Activated T-cell treated with anti-CD3 and anti-CD28 coated beads, Interleukin-2, amount 50 U/mL, for 24 hours (primary cell): ENCODE measurements around the gene ARHGAP25.
A peak's percentile ranks its signal among the peaks of the same experiment; 100 is the strongest.

ENCODE experiments used
- DNase-seq: peaks from one replicate; pipeline ENCODE4 v3.0.0-alpha.2; 2020
- H3K27ac Mint-ChIP-seq: 2 replicates; pipeline ENCODE4 v1.8.0; 2020; ENCODE audit warnings: mild to moderate bottlenecking, mixed read lengths
- H3K27me3 Mint-ChIP-seq: 2 replicates; pipeline ENCODE4 v1.8.0; 2020; ENCODE audit warnings: mixed read lengths
- H3K36me3 Mint-ChIP-seq: 2 replicates; pipeline ENCODE4 v1.8.0; 2020; ENCODE audit warnings: low read depth, mixed read lengths
- H3K4me1 Mint-ChIP-seq: 2 replicates; pipeline ENCODE4 v1.8.0; 2020; ENCODE audit warnings: low read depth, mixed read lengths
- H3K4me3 Mint-ChIP-seq: 2 replicates; pipeline ENCODE4 v1.8.0; 2020; ENCODE audit warnings: mild to moderate bottlenecking, moderate library complexity, mixed read lengths
- H3K9me3 Mint-ChIP-seq: 2 replicates; pipeline ENCODE4 v1.8.0; 2020; ENCODE audit warnings: mixed read lengths

ARHGAP25 gene

GRCh38 chr2:68730828-68731227 is 3.8 kb upstream of the ARHGAP25 start:
- no peak for DNase-seq
- H3K4me3 Mint-ChIP-seq = no peak overlapping the region

DNA sequence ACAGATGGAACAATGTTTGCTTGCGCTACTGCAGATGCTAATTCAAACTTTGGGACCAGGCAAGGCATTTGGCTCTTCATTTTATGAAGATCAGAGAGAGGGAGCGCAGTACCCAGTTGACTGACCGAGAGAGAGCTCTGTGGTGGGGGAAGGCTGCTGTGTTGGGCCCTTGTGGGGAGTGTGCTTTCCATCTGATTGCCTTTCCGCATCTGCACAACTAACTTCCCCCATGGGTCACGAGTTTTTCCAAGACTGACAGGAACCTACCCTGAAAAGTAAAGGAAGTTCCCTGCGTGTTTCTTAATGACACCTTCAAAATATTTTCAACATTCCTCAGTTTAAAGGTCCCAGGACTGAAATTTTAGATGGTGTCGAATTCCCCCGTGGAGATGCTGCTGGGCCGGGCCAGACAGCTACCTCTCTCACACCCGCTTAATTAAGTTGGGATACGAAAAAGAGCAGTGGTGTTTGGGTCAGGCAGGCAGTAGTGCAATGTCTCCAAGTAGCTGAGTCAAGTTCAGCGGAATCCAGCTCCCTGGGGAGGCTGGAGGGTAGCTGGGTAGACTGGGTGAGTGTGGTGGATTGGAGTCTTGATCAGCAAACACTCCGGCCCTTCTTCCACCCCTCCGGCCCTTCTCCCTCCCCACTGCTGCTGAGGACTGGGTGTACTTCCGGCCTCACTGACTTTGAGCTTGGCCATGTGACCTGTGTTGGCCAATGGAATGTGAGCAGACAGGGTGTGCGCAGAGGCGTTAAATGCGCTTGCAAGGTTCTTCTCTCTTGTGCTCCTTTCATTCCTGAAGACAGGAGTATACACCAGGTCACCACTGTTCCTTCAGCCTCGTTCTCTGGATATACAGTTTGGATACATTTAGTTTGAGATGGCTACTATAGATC is 2.3 kb upstream of the ARHGAP25 start:
- Mint-ChIP-seq H3K9me3 (no peaks in the 10 kb centered on the region), H3K4me3 (no peak overlapping the region), H3K4me1 (peaks cover 21% of the 10 kb centered on the region), H3K36me3 (peaks cover 12% of the 10 kb centered on the region), H3K27me3 (no peaks in the 10 kb centered on the region), H3K27ac (no peak overlapping the region)
- DNase-seq = no peak

More at GRCh38 chr2:68730828-68731227, 3.8 kb upstream of the ARHGAP25 start:
- Mint-ChIP-seq H3K4me1 (peaks cover 36% of the 10 kb centered on the region), H3K27ac (no peak overlapping the region), H3K9me3 (no peaks in the 10 kb centered on the region), H3K36me3 (peaks cover 1% of the 10 kb centered on the region), H3K27me3 (no peaks in the 10 kb centered on the region)

- H3K36me3 Mint-ChIP-seq = peaks cover 23% of the 10 kb centered on the region
- H3K4me3 Mint-ChIP-seq = no peak overlapping the region
- H3K27ac Mint-ChIP-seq = no peak overlapping the region
- peaks cover 21% of the 10 kb centered on the region for H3K4me1 Mint-ChIP-seq
- H3K9me3 Mint-ChIP-seq = no peaks in the 10 kb centered on the region
- no peaks in the 10 kb centered on the region for H3K27me3 Mint-ChIP-seq
- no peak for DNase-seq
These were observed 1.2 kb upstream of the ARHGAP25 start for GRCh38 chr2:68733365-68733764.

- no peak for DNase-seq
- H3K36me3 Mint-ChIP-seq = peaks cover 28% of the 10 kb centered on the region
- H3K9me3 Mint-ChIP-seq = no peaks in the 10 kb centered on the region
- no peaks in the 10 kb centered on the region for H3K27me3 Mint-ChIP-seq
- no peak overlapping the region for H3K4me3 Mint-ChIP-seq
- peaks cover 23% of the 10 kb centered on the region for H3K4me1 Mint-ChIP-seq
- H3K27ac Mint-ChIP-seq = no peak overlapping the region
These were observed 435 bp upstream of the ARHGAP25 start for GRCh38 chr2:68734176-68734575.

GRCh38 chr2:68736086-68736485 is 1.5 kb downstream of the ARHGAP25 start:
- Mint-ChIP-seq H3K4me3 (no peak overlapping the region), H3K27ac (no peak overlapping the region), H3K9me3 (no peaks in the 10 kb centered on the region), H3K4me1 (peaks cover 36% of the 10 kb centered on the region), H3K36me3 (peaks cover 40% of the 10 kb centered on the region), H3K27me3 (no peaks in the 10 kb centered on the region)
- no peak for DNase-seq

- no peak overlapping the region for H3K4me3 Mint-ChIP-seq
These were observed 3.1 kb downstream of the ARHGAP25 start for GRCh38 chr2:68737711-68738110.

DNA sequence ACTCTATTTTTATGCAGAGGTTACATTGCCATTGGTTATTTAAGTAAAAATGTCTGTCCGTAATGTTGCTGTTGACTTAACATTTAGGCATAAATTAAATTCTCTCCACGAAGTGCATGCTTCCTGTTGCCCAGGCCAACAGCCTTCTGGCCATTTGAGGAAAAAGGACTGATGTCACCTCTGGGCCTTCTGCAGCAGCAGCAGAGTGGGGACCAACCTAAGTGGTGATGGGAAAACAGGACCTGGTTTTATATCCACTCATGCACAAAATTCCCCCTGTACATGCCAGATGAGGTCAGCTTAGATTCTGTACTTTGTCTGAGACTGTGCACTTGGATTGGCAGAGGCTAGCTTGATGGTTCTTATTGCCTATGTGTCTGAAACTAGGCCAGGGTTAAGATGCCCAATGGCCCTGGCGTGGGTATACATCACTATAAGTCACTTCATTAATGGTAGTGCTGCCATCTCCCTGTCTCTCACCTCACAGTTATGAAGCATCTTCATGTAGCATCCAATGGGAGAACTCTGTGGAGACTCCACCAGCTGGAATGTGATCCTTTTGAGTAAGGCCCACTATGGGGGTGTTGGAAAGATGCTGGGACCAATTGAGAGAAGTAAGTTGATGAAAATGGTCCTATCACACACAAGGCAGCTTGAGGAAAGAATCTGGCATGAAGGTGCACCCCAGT is 4.4 kb downstream of the ARHGAP25 start:
- Mint-ChIP-seq H3K27me3 (no peaks in the 10 kb centered on the region), H3K4me3 (no peak overlapping the region), H3K27ac (no peak overlapping the region), H3K4me1 (peaks cover 64% of the 10 kb centered on the region), H3K36me3 (peaks cover 62% of the 10 kb centered on the region), H3K9me3 (no peaks in the 10 kb centered on the region)
- DNase-seq = no peak

More at GRCh38 chr2:68737711-68738110, 3.1 kb downstream of the ARHGAP25 start:
- no peak overlapping the region for H3K27ac Mint-ChIP-seq
- no peaks in the 10 kb centered on the region for H3K9me3 Mint-ChIP-seq
- DNase-seq = no peak
- H3K36me3 Mint-ChIP-seq = peaks cover 49% of the 10 kb centered on the region
- no peaks in the 10 kb centered on the region for H3K27me3 Mint-ChIP-seq
- H3K4me1 Mint-ChIP-seq = peaks cover 50% of the 10 kb centered on the region

DNA sequence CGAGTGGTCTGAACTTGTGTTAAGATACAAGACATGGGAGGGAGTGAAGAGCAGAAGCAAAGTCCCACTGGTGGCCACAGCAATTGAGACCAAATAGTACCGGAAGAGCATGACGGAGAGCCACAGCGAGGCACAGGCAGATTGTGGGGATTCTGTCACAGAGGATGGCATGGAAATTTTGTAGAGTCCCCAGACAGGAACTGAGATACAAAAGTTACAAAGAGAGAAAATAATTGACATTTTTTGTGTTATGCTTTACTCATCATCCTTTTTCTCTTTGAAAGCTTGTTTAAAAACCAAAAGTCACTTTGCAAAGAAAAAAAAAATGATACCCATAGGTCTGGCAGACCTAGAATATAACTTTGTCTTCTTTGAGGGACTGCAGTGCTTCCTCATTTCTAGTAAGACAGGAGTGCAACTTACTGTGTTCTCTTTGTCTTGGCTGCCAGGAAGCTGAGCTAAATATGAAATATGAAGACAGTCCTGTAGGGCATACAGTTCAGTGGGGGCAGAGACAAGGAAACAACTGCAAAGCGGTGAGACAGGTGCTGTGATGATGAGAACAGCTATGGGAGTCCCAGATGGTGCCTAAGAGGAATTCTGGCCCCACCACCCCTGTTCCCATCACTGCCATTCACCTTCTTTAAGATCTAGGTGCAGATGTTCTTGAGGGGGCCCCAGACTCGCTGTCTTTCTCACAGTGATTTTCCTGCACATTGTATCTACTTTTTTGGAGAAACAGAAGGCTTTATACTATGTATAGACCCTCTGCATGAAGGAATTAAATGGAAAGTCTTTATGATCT is 5.2 kb downstream of the ARHGAP25 start:
- no peak for DNase-seq
- Mint-ChIP-seq H3K36me3 (peaks cover 70% of the 10 kb centered on the region), H3K4me1 (peaks cover 71% of the 10 kb centered on the region), H3K27me3 (no peaks in the 10 kb centered on the region), H3K4me3 (no peak overlapping the region), H3K27ac (no peak overlapping the region), H3K9me3 (no peaks in the 10 kb centered on the region)

DNA sequence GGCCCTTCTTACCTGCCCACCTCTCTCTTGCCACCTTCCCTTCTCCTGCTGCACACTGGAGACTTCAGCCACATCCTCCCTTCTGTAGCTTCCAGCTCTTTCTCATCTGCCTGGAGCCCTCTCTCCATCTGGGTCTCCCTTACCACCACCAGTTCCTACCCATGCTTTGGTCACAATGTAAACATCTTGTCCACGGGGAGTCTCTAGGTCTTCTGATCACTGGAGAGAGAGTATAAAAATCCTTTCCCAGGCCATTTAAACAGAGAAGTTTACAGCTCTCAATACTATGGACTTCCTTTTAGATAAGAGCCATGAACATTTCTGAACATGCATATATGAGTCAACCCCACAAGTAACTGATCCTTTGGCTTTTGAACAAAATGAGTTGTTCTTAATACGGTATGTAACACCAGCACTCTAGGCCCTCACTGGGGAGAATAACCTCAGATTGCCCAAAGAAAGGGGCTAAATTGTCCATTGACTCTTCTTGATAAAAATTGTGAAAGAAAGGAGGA is 5.8 kb downstream of the ARHGAP25 start:
- H3K27ac Mint-ChIP-seq = no peak overlapping the region
- H3K36me3 Mint-ChIP-seq = peaks cover 76% of the 10 kb centered on the region
- H3K4me3 Mint-ChIP-seq = no peak overlapping the region

GRCh38 chr2:68741238-68741637 is 6.6 kb downstream of the ARHGAP25 start:
- no peak overlapping the region for H3K4me3 Mint-ChIP-seq
- H3K36me3 Mint-ChIP-seq = peaks cover 78% of the 10 kb centered on the region
- peak overlapping the region; percentile 93 for H3K27ac Mint-ChIP-seq
- DNase-seq = no peak
- peaks cover 86% of the 10 kb centered on the region for H3K4me1 Mint-ChIP-seq
- no peaks in the 10 kb centered on the region for H3K27me3 Mint-ChIP-seq
- no peaks in the 10 kb centered on the region for H3K9me3 Mint-ChIP-seq

More for the DNA sequence above, 5.8 kb downstream of the ARHGAP25 start:
- H3K9me3 Mint-ChIP-seq = no peaks in the 10 kb centered on the region
- H3K4me1 Mint-ChIP-seq = peaks cover 78% of the 10 kb centered on the region
- no peak for DNase-seq
- no peaks in the 10 kb centered on the region for H3K27me3 Mint-ChIP-seq

DNA sequence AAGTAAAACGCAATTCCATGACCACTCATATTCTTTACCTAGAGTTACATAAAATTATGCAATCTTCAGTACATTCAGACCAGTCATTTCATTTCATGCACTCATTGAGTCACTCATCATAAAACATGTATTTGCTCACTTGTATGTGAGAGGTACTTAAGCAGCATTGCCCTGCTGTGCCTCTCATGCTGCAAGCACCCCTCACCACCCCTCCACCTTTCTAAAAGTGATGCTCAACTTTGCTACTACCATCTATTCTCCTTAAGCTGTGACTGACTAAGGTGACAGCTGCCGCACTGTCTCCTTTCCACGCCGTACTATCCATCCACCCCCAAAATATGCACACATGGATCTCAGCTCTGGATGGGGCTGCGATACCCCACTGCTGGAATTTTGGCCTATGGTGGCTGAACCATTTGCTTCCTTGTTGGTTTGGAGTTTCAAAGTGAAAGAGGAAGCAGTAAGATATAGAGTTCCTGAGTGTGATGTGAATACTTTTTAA is 7.2 kb downstream of the ARHGAP25 start:
- peak overlapping the region; percentile 93 for H3K27ac Mint-ChIP-seq
- H3K4me3 Mint-ChIP-seq = peak overlapping the region; percentile 63
- peak; percentile 32 for DNase-seq
- peaks cover 90% of the 10 kb centered on the region for H3K4me1 Mint-ChIP-seq
- peaks cover 77% of the 10 kb centered on the region for H3K36me3 Mint-ChIP-seq
- H3K27me3 Mint-ChIP-seq = no peaks in the 10 kb centered on the region
- H3K9me3 Mint-ChIP-seq = no peaks in the 10 kb centered on the region

DNA sequence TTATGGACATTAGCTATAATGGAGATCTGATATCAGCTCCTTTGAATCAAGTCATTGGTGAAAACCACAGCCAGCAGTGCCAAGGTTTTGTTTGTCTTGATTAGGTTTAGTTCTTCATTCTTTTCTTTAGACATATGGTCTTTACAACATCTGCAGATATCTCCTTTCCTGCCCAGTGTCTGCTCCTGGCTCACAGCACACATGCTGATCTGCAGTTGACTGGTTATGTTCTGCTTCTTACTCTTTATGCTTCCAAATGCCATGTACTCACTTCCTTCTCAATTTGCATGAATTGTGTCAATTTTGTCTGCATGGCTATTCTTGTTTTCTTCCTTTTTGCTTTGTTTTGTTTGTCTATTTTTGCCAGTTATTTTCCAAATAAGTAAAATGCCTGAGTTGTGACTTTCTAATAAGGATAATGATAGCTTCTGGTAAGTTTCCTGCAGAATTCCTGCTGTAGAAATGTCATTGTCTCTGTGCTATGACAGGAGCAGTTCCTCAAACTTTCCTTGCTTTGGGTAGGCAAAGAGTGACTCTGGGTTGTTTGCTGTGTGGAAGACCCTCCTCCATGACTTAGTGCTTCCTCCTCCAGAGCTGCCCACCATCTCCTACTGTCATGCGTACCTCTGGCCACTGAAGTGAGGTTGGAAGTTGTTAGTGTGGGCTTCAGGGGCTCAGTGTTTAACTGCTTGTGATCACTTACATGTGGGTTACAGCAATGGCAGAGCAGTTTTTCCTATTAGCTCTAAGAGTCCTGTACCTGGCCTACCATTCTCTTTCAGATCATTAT is 8.2 kb downstream of the ARHGAP25 start:
- H3K36me3 Mint-ChIP-seq = peaks cover 79% of the 10 kb centered on the region
- no peaks in the 10 kb centered on the region for H3K27me3 Mint-ChIP-seq
- DNase-seq = peak; percentile 22
- peak overlapping the region; percentile 86 for H3K27ac Mint-ChIP-seq
- H3K9me3 Mint-ChIP-seq = no peaks in the 10 kb centered on the region
- peaks cover 94% of the 10 kb centered on the region for H3K4me1 Mint-ChIP-seq
- peak overlapping the region; percentile 37 for H3K4me3 Mint-ChIP-seq

- Mint-ChIP-seq H3K4me3 (peak overlapping the region; percentile 10), H3K27ac (peak overlapping the region; percentile 86), H3K9me3 (no peaks in the 10 kb centered on the region), H3K36me3 (peaks cover 76% of the 10 kb centered on the region), H3K27me3 (no peaks in the 10 kb centered on the region), H3K4me1 (peaks cover 94% of the 10 kb centered on the region)
- peak; percentile 24 for DNase-seq
These were observed 8.9 kb downstream of the ARHGAP25 start for GRCh38 chr2:68743531-68743930.
